Measurements from ENCODE around the gene MICAL3. TPM values are rescaled to one million over a fixed set of nuclear protein-coding genes. Genes with fewer than 3 reads are reported as not detected.

The MICAL3 gene
- total RNA-seq, 3 donors from 2014 or later (not counting 1 experiment from before 2014, with no cell fraction given): 17.1 to 36.3 (median 34.3) TPM

GRCh38 chr22:18070556-18071306 lies 46.4 kb upstream of the MICAL3 start:
- intact Hi-C loops (cut with micrococcal nuclease): loop anchor here (10.0 kb wide), 2 partner anchors 916 to 996 kb away; partner anchors contain the start of gene HDHD5
- Histone ChIP-seq H3K27ac (ENCODE audit: low read length) (no peak overlapping the region), H3K4me3 (ENCODE audit: low read length) (no peak overlapping the region), H3K9me3 (ENCODE audit: control insufficient read depth, insufficient read depth, low read length) (no peaks in the 10 kb centered on the region), H3K36me3 (ENCODE audit: control insufficient read depth, insufficient read depth, low read length) (no peaks in the 10 kb centered on the region), H3K4me1 (ENCODE audit: control insufficient read depth, insufficient read depth, low read length) (peaks cover 7% of the 10 kb centered on the region), H3K27me3 (ENCODE audit: control insufficient read depth, insufficient read depth, low read length) (no peaks in the 10 kb centered on the region)
- no peaks in the 10 kb centered on the region for H3K9me3 Mint-ChIP-seq
- no peak for TF ChIP-seq CTCF (IDR thresholded peaks at IDR 0.05)
- H3K36me3 Mint-ChIP-seq: no peaks in the 10 kb centered on the region
- H3K4me3 Mint-ChIP-seq: no peak overlapping the region
- no peak for ATAC-seq
- 86% methylated on average over 13 of the region's 14 CpGs for WGBS (ENCODE audit: insufficient coverage)
- H3K27me3 Mint-ChIP-seq (ENCODE audit: low read depth in 2 of 2): peaks cover 18 to 44% of the 10 kb centered on the region in 2 donors
- no peak overlapping the region for H3K27ac Mint-ChIP-seq
- H3K4me1 Mint-ChIP-seq: peaks cover under 1 to 4% of the 10 kb centered on the region in 2 donors
- DNase-seq: no peak

DNA sequence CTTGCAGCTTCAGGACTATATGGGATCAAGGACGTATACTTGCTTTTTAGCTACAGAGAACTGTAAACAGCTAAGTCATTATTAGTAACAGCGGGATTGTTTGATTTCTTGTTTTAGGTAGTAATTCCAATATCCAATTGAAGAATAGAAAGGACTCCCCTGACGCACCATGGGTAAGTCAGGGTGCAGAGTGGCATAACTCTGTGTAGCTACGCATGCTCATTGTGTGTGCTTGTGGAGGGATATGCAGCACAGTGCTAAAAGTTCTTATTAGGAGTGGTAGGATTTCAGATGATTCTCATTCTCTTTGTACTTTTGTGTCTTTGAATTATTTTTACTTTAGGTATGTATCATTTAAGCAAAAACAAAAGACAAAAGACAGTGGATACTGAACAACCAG lies 45.7 kb upstream of the MICAL3 start:
- H3K27ac ChIP-seq (ENCODE audit: low read length): no peak overlapping the region
- Mint-ChIP-seq H3K36me3 (no peaks in the 10 kb centered on the region), H3K9me3 (no peaks in the 10 kb centered on the region), H3K27ac (no peak overlapping the region), H3K27me3 (ENCODE audit: low read depth in 2 of 2) (peaks cover 25 to 51% of the 10 kb centered on the region in 2 donors), H3K4me3 (no peak overlapping the region), H3K4me1 (peaks cover 0 to 6% of the 10 kb centered on the region in 2 donors)
- no peak for TF ChIP-seq CTCF (IDR thresholded peaks at IDR 0.05)
- DNase-seq (no peak), ATAC-seq (no peak)
- intact Hi-C loops (cut with micrococcal nuclease): loop anchor here (10.0 kb wide), 2 partner anchors 915 to 995 kb away; partner anchors contain the start of gene HDHD5
- no peaks in the 10 kb centered on the region for H3K36me3 ChIP-seq (ENCODE audit: control insufficient read depth, insufficient read depth, low read length)
- 93% methylated on average over 4 of the region's 4 CpGs for WGBS (ENCODE audit: insufficient coverage)
- peaks cover 8% of the 10 kb centered on the region for H3K4me1 ChIP-seq (ENCODE audit: control insufficient read depth, insufficient read depth, low read length)
- H3K27me3 ChIP-seq (ENCODE audit: control insufficient read depth, insufficient read depth, low read length): no peaks in the 10 kb centered on the region
- H3K4me3 ChIP-seq (ENCODE audit: low read length): no peak overlapping the region
- no peaks in the 10 kb centered on the region for H3K9me3 ChIP-seq (ENCODE audit: control insufficient read depth, insufficient read depth, low read length)

- peaks cover 0 to 8% of the 10 kb centered on the region in 2 donors for H3K4me1 Mint-ChIP-seq
- WGBS (ENCODE audit: insufficient coverage): 90% methylated on average over 2 of the region's 2 CpGs
- peaks cover 32 to 57% of the 10 kb centered on the region in 2 donors for H3K27me3 Mint-ChIP-seq (ENCODE audit: low read depth in 2 of 2)
- no peaks in the 10 kb centered on the region for H3K9me3 Mint-ChIP-seq
- H3K36me3 Mint-ChIP-seq: no peaks in the 10 kb centered on the region
- no peak overlapping the region for H3K4me3 Mint-ChIP-seq
- intact Hi-C loops (cut with micrococcal nuclease): loop anchor here (10.0 kb wide), 1 partner anchor 154 kb away; no protein-coding TSS in a partner anchor
- no peak overlapping the region for H3K27ac Mint-ChIP-seq
- Histone ChIP-seq H3K27ac (ENCODE audit: low read length) (no peak overlapping the region), H3K27me3 (ENCODE audit: control insufficient read depth, insufficient read depth, low read length) (no peaks in the 10 kb centered on the region), H3K4me1 (ENCODE audit: control insufficient read depth, insufficient read depth, low read length) (peaks cover 8% of the 10 kb centered on the region), H3K9me3 (ENCODE audit: control insufficient read depth, insufficient read depth, low read length) (no peaks in the 10 kb centered on the region), H3K4me3 (ENCODE audit: low read length) (no peak overlapping the region), H3K36me3 (ENCODE audit: control insufficient read depth, insufficient read depth, low read length) (no peaks in the 10 kb centered on the region)
- DNase-seq (no peak), ATAC-seq (no peak)
- TF ChIP-seq CTCF (IDR thresholded peaks at IDR 0.05): no peak
Measured at GRCh38 chr22:18069041-18069440, 44.7 kb upstream of the MICAL3 start.

All from natural killer cell (primary cell).